A673 (cell line): Measurements from ENCODE around the gene C6orf118. TPM values are rescaled to one million over a fixed set of nuclear protein-coding genes. Genes with fewer than 3 reads are reported as not detected.
A peak's percentile ranks its signal among the peaks of the same experiment; 100 is the strongest.

Source experiments
- Bru-seq: library from RNA; stranded (reverse); fragments of 400-500 nt; gene quantifications from one replicate; lab custom pipeline; 2021; lab: Mats Ljungman, UMichigan
- BruChase-seq, 2 experiments: library from RNA; stranded (reverse); fragments of 400-500 nt; gene quantifications; one replicate each; lab custom pipeline; 2021; lab: Mats Ljungman, UMichigan
- BruUV-seq: library from RNA; stranded (reverse); fragments of 400-500 nt; replicated peaks from 2 replicates; lab custom pipeline; 2021; lab: Mats Ljungman, UMichigan
- CTCF ChIA-PET: fragments of 300-600 bp; sonication (Branson Sonifier 250); formaldehyde crosslinking; loops from one replicate; lab custom pipeline; 2022; ENCODE audit warnings: antibody characterized with exemption; lab: Charles Lee
- POLR2A ChIA-PET: fragments of 300-600 bp; sonication (Branson Sonifier 250); formaldehyde crosslinking; loops from one replicate; lab custom pipeline; 2022; ENCODE audit warnings: antibody characterized with exemption; ENCODE audit not compliant: low non-redundant PET; lab: Charles Lee
- DNase-seq: peaks from one replicate; pipeline ENCODE4 v3.0.0-alpha.2; 2015; ENCODE audit warnings: low spot score
- H3K27ac ChIP-seq: fragments of 200-600 bp; sonication (generic); 2 replicates; pipeline ENCODE4 v1.5.1; 2016; ENCODE audit warnings: mixed run types, low read depth, mild to moderate bottlenecking, mixed read lengths, antibody characterized with exemption, low read length; ENCODE audit not compliant: poor library complexity, severe bottlenecking
- H3K27me3 ChIP-seq: fragments of 200-600 bp; sonication (generic); replicated peaks from 2 replicates; pipeline ENCODE4 v1.6.1; 2017; ENCODE audit warnings: mixed run types, low read depth, mild to moderate bottlenecking, mixed read lengths, antibody characterized with exemption, low read length; ENCODE audit not compliant: insufficient read depth, poor library complexity
- H3K36me3 ChIP-seq: fragments of 200-600 bp; sonication (generic); 2 replicates; pipeline ENCODE4 v1.6.1; 2016; ENCODE audit warnings: mixed run types, mild to moderate bottlenecking, mixed read lengths, antibody characterized with exemption, low read length; ENCODE audit not compliant: insufficient read depth, poor library complexity, severe bottlenecking
- H3K4me1 ChIP-seq: fragments of 200-600 bp; sonication (generic); 2 replicates; pipeline ENCODE4 v1.6.1; 2017; ENCODE audit warnings: mixed run types, mild to moderate bottlenecking, mixed read lengths, antibody characterized with exemption, low read length; ENCODE audit not compliant: insufficient read depth, poor library complexity, severe bottlenecking
- H3K4me3 ChIP-seq: fragments of 200-600 bp; sonication (generic); 2 replicates; pipeline ENCODE4 v1.5.1; 2016; ENCODE audit warnings: low read depth, mixed run types, mild to moderate bottlenecking, mixed read lengths, low read length; ENCODE audit not compliant: poor library complexity, severe bottlenecking
- H3K9me3 ChIP-seq: fragments of 200-600 bp; sonication (generic); 2 replicates; pipeline ENCODE4 v1.6.1; 2016; ENCODE audit warnings: mixed run types, low read depth, mild to moderate bottlenecking, mixed read lengths, antibody characterized with exemption, low read length; ENCODE audit not compliant: poor library complexity, severe bottlenecking
- CTCF ChIP-seq: fragments of 300-800, 200-600 bp; sonication (generic); conservative IDR thresholded peaks from 2 replicates; pipeline ENCODE4 v1.5.1; 2017; ENCODE audit warnings: low read depth, mild to moderate bottlenecking, antibody characterized with exemption, low read length, moderate library complexity, mixed read lengths
- EZH2 ChIP-seq: fragments of 200-600 bp; sonication (generic); IDR thresholded peaks from 2 replicates; pipeline ENCODE4 v1.6.1; 2017; ENCODE audit warnings: borderline replicate concordance, low read depth, mild to moderate bottlenecking, mixed read lengths, antibody characterized with exemption, low read length; ENCODE audit not compliant: poor library complexity, severe bottlenecking
- intact Hi-C: fragments of 100-400 bp; cut with micrococcal nuclease; formaldehyde crosslinking; loops from one replicate; pipeline ENCODE4 v1.10.0; 2022; ENCODE audit not compliant: unreplicated experiment
- long read RNA-seq: library from polyadenylated mRNA; stranded (forward); transcript quantifications from one replicate; pipeline ENCODE4 v2.0.0, GENCODE V29; 2022
- total RNA-seq: library from RNA; stranded (reverse); gene quantifications from 2 replicates; pipeline ENCODE4 v1.2.3, GENCODE V29; 2021

Gene C6orf118
- not detected in 2 replicates for total RNA-seq
- percentile 10 among the genes with signal in this experiment for Bru-seq, nascent RNA
- percentile 10 among the genes with signal in this experiment for BruChase-seq, experiment 1, labeled RNA remaining after a 2-hour chase
- percentile 3 among the genes with signal in this experiment for BruChase-seq, experiment 2, labeled RNA remaining after a 6-hour chase
- long read RNA-seq = 0 reads

- no TSS peak for BruUV-seq
- Histone ChIP-seq H3K4me1 (no peaks in the 10 kb centered on the region), H3K4me3 (peak within 1 kb of the TSS; percentile 31), H3K9me3 (no peaks in the 10 kb centered on the region), H3K27ac (no peak within 1 kb of the TSS), H3K27me3 (peaks cover 6% of the 10 kb centered on the region), H3K36me3 (no peaks in the 10 kb centered on the region)
- no peak for TF ChIP-seq EZH2
- TF ChIP-seq CTCF = no peak
- CTCF ChIA-PET = no interaction called here
- intact Hi-C loops = no loop called here
- POLR2A ChIA-PET = no interaction called here
- peak; percentile 74 for DNase-seq
Measured at GRCh38 chr6:165308926-165309731, at the start of gene C6orf118. TSS of gene C6orf118 (minus strand) at chr6:165309605. CDS start at chr6:165309586, 19 bp downstream.

- ChIA-PET CTCF (no interaction called here), POLR2A (no interaction called here)
- Histone ChIP-seq H3K9me3 (no peaks in the 10 kb centered on the region), H3K4me1 (no peaks in the 10 kb centered on the region), H3K27ac (no peak overlapping the region), H3K27me3 (peaks cover 7% of the 10 kb centered on the region), H3K36me3 (no peaks in the 10 kb centered on the region), H3K4me3 (no peak overlapping the region)
- DNase-seq = no peak
- no TSS peak for BruUV-seq
- TF ChIP-seq EZH2 (no peak), CTCF (no peak)
- intact Hi-C loops = no loop called here
Measured at GRCh38 chr6:165345700-165346099, 36.3 kb upstream of the C6orf118 start.

GRCh38 chr6:165340532-165340931 is 31.1 kb upstream of the C6orf118 start:
- TF ChIP-seq EZH2 (no peak), CTCF (no peak)
- Histone ChIP-seq H3K4me3 (no peak overlapping the region), H3K27ac (no peak overlapping the region), H3K27me3 (peaks cover 2% of the 10 kb centered on the region), H3K36me3 (no peaks in the 10 kb centered on the region), H3K4me1 (no peaks in the 10 kb centered on the region), H3K9me3 (no peaks in the 10 kb centered on the region)
- intact Hi-C loops = no loop called here
- POLR2A ChIA-PET = no interaction called here
- no peak for DNase-seq
- no TSS peak for BruUV-seq
- CTCF ChIA-PET = no interaction called here
